Loucy (cell line): ENCODE measurements around the gene ANKRD63.

Source experiments
- EZH2phosphoT487 ChIP-seq: fragments of 200-600 bp; IDR thresholded peaks from 2 replicates; pipeline ENCODE4 v1.6.1; 2018; ENCODE audit warnings: antibody characterized with exemption, mild to moderate bottlenecking, moderate library complexity, borderline replicate concordance
- TF ChIP-seq, protein P1 (sequence below): fragments of 200-600 bp; sonication (generic); conservative IDR thresholded peaks from 2 replicates; pipeline ENCODE4 v1.5.1; 2014; ENCODE audit warnings: mild to moderate bottlenecking, antibody characterized with exemption, low read length

DNA sequence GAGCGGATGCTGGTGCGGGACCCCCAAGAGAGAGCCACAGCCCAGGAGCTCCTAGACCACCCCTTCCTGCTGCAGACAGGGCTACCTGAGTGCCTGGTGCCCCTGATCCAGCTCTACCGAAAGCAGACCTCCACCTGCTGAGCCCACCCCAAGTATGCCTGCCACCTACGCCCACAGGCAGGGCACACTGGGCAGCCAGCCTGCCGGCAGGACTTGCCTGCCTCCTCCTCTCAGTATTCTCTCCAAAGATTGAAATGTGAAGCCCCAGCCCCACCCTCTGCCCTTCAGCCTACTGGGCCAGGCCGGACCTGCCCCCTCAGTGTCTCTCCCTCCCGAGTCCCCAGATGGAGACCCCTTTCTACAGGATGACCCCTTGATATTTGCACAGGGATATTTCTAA lies 6.9 kb downstream of the ANKRD63 start:
- TF ChIP-seq, protein P1, sequence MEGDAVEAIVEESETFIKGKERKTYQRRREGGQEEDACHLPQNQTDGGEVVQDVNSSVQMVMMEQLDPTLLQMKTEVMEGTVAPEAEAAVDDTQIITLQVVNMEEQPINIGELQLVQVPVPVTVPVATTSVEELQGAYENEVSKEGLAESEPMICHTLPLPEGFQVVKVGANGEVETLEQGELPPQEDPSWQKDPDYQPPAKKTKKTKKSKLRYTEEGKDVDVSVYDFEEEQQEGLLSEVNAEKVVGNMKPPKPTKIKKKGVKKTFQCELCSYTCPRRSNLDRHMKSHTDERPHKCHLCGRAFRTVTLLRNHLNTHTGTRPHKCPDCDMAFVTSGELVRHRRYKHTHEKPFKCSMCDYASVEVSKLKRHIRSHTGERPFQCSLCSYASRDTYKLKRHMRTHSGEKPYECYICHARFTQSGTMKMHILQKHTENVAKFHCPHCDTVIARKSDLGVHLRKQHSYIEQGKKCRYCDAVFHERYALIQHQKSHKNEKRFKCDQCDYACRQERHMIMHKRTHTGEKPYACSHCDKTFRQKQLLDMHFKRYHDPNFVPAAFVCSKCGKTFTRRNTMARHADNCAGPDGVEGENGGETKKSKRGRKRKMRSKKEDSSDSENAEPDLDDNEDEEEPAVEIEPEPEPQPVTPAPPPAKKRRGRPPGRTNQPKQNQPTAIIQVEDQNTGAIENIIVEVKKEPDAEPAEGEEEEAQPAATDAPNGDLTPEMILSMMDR = no peak
- no peak for TF ChIP-seq EZH2phosphoT487
